GM18907 (cell line): Measurements from ENCODE around the gene E2F2.
A peak's percentile ranks its signal among the peaks of the same experiment; 100 is the strongest.

Experiments used
- ATAC-seq: cut with Tn5 transposase; IDR thresholded peaks from one replicate; pipeline ENCODE4 v1.9.1; 2021; ENCODE audit warnings: mild to moderate bottlenecking, moderate library complexity; ENCODE audit not compliant: unreplicated experiment

E2F2 gene, protein sequence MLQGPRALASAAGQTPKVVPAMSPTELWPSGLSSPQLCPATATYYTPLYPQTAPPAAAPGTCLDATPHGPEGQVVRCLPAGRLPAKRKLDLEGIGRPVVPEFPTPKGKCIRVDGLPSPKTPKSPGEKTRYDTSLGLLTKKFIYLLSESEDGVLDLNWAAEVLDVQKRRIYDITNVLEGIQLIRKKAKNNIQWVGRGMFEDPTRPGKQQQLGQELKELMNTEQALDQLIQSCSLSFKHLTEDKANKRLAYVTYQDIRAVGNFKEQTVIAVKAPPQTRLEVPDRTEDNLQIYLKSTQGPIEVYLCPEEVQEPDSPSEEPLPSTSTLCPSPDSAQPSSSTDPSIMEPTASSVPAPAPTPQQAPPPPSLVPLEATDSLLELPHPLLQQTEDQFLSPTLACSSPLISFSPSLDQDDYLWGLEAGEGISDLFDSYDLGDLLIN

DNA sequence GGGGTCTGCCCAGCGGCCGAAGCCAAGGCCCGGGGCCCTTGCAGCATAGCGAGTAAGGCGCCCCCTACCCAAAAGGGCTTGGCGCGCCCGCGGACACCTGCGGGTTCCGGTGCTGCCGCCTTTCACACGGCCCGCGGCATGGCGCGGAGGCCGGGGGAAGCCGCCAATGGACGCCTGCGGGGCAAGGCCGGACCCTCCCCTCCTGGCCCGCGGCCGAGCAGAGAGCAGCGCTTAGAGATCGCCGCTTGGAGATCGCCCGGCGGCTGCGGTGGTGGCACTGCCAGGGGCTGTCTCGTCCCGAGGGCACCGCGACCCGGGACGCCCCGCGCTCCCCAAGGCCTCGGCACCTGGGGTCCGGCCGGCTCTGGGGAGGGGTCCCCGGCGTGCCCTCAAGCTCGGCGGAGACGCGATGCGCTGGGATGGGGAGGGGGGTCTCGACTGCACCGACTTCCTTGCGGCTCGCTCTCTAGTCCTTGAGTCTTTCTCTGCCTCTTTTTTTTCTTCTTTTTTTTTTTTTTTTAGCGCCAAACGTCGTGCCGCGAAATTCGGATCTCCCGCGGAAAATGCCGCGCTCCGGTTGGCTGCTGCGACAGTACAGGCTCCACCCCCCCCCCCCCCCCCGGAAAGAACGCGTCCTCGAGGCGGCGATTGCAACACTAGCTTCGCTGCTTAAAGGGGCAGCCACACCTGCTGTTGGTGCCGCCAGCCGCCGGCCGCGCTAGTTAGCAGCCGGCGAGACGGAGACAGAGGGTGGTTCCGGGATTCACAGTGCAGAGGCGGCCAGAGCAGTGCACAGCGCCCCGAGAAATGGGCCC lies at the start of gene E2F2:
E2F2 (minus strand) TSS at position 487 of the 815 bp plus-strand sequence; CDS start at position 47, 440 bp downstream.
- peak; percentile 46 for ATAC-seq

DNA sequence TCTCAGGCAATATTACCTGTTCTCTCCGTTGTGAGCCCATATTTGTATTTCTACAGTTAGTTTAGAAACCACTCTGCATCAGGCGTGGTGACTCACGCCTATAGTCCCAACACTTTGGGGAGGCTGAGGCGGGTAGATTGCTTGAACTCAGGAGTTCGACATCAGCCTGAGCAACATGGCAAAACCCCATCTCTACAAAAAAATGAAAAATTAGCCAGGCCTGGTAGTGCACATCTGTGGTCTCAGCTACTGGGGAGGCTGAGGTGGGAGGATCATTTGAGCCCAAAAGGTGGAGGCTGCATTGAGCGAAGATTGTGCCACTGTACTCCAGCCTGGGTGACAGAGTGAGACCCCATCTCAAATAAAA lies 47.9 kb upstream of the E2F2 start:
- ATAC-seq = no peak

DNA sequence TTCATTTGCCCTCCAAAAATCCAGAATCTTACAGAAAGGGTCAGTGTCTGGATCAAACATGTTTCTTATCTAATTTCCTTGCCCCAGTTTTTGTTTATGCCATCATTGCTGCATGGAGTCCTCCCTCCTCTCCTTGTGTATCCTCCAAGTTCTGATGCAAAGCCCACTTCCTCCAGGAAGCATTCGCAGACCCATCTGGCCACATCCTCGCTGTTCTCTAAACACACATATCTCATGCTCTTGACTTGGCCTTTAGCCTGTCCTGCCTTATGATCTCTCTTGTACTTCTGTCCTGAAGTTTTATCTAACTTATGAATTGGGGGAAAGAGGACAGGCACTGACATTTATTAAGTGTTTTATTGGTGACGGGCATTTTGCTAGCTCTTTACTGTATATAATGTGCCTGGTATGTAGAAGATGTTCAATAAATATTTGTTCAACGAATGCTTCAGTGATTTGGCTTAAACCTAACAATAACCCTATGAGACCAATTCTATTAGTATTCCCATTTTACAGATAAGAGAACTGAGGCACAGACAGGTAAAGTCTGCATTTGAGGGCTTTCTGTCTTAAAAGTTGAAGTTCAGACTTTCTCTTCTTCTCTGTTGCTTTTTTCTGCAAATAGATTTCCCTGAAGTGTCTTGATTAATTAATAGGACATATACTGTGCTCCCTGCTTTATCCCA lies 47.4 kb upstream of the E2F2 start:
- no peak for ATAC-seq

DNA sequence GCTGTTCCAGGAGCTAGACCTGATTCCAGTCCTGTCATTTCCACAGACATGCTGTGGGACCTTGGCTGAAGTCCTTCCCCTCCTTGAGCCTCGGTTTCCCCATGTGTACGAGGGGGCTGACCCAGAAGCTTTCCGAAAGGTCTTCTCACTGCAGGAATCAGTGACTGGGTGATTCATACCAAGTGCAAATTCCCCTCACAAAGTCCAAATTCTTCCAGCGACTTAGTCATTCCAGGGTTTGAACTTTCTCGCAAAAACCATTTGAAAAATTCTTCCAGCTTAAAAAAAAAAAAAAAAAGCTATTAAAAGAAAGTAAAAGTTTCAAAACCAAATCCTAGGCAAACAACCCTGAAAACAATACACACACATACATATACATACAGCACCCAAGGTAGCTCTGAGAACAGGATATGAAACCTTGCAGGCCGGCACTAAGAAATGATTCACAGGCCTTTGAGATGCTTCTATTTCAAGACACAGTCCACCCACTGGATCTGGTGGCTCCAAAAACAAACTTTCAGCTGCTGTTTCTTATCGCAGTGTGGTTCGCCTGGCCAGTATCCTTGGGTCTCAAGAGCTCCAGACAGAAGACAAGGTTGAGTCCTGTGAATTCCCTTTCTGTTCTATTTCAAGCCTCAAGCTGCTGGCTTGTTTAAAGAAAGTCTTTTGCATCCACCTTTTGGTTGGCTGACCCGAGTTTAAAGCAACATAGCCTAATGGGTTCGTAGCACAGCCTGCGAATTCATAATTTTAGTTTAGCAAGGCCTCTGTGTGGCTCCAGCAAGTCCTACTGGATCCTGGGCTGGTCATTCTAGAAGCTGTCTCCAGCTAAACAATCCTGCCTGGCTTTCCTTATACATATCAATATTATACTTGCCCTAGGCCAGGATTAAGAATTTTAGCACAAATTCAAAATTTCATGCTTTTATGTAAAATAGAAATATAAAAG lies 46.3 kb upstream of the E2F2 start:
- ATAC-seq = peak; percentile 70

DNA sequence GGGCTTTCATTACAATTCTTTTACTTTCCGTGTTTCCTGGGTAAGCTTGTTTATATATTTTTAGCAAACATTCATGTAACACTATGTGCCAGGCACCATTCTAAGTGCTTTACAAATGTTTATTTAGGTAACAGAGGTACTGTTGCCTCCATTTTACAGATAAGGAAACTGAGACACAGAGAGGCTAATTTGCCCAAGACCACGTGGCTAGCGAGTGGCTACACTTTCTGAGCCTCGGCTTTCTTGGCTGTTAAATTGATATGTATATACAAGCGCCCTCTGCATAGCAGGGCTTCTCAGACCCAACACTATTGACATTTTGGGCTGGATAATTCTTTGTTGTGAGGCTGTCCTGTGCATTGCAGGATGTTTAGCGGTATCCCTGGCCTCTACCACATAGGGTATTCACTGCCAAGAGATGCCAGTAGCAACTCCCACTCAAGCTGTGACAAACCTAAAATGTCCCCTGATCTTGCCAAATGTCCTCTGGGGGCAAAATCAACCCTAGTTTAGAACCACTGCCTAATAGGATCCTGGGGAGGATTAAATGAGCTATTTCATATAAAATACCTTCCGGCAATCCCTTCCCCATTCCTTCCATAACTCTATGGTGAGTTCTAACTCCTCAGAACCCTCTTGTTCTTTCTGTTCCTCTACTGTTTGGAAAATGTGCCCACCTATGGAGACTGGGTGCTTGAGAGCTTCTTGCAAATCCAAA lies 45.5 kb upstream of the E2F2 start:
- no peak for ATAC-seq

DNA sequence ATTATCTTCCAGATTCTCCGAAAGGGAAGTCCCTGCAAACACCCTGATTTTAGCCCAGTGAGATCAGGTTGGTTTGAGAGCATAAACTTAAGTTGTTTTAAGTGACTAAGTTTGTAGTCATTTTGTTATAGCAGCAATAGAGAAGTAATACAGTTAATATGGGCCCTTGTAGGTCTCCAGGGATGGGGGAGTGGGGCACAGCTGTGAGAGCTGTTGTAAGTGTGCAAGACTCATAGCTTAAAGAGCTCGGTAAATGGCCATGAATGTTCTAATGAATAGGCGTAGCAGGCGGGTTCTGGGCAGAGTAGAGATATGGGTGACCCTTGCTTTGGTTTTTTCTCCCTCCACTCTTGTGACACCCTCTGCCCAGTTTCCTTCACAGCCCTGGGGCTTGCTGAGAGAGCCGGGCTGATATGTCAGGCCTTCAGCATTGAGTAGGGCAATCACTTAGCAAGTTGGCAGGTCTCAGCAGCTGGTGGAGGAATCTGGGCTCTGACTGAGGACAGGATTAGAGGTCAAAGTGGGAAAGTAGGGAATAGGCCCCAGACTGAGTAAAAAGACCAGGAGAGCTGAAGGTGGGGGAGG lies 44.3 kb upstream of the E2F2 start:
- no peak for ATAC-seq

DNA sequence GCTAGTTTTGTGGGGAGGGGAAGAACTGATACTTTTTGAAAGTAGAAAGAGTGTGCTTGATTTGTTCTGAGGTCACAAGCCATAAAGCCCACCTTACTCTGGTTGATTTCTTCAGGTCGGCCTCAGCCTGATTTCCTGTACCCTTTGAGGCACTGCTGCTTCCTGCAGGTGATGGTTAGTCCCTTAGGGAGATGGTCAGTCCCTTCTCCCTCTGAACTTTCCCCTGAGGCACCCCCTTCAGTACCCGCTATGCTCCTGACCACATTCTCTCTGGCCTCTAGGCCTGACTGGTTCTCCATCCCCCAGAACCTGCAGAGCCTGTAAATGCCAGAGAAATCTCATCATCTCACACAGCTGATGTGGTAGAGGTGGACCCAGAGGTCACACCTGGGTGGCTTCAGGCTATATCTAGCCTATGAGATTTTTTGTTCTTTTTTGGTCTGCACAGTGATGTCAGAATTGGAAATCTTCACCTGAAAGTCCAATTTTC lies 43.3 kb upstream of the E2F2 start:
- ATAC-seq = peak; percentile 54

DNA sequence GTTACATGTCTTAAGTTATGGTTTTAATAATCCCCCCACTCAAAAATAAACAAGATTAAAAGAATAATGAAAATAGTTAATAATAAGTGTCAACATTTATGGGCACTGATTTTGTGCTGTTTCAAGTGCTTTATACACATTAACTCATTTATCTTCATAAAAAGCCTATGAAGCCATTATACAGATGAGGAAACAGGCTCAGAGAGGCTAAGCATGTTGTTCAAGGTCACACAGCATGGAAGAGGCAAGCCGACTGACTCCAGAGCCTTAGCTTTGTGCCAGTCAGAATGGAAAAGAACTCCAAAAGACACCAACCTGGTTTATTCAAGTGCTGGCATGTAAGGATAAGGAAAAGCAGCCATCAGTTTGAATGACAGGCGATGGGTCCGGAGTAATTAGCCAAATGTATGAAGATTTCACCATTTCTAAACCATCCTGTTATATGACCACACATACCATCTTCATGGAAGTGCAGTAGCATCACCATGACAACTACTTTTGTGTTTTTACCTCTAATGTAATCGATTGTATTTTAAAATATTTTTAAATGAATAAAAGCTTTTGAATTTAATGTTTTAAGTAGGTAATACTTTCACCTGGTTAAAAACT lies 42.6 kb upstream of the E2F2 start:
- ATAC-seq = no peak

DNA sequence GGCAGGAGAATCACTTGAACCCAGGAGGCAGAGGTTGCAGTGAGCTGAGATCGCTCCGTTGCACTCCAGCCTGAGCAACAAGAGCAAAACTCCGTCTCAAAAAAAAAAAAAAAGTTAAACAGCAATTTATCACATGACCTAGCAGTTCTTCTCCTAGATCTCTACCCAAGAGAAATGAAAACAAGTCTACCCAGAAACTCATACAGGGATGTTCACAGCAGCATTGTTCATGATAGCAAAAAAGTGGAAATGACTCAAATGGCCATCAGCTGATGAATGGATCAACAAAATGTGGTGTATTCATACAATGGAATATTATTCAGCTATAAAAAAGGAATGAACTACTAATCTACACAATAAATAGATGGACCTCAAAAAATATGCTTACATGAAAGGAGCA lies 40.4 kb upstream of the E2F2 start:
- no peak for ATAC-seq

DNA sequence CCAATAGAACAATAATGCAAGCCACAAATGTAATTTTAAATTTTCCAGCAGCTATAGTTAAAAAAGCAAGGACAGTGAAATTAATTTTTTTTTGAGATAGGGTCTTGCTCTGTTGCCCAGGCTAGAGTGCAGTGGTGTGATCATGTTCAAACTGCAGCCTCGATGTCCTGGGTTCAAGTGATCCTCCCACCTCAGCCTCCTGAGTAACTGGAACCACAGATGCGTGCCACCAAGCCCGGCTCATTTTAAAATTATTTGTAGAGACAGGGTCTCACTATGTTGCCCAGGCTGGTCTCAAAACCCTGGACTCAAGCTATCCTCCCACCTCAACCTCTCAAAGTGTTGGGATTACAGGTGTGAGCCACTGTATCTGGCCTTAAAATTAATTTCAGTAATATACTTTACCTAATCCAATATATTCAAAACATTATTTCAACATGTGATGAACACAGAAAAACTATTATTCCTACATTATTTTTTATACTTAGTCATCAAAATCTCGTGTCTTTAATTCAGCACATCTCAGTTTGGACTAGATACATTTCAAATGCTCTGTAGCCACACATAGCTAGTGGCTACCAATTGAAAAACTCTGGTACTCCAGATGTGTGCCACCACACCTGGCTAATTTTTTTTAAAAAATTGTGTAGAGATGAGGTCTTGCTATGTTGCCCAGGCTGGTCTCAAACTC lies 39.1 kb upstream of the E2F2 start:
- ATAC-seq = no peak

DNA sequence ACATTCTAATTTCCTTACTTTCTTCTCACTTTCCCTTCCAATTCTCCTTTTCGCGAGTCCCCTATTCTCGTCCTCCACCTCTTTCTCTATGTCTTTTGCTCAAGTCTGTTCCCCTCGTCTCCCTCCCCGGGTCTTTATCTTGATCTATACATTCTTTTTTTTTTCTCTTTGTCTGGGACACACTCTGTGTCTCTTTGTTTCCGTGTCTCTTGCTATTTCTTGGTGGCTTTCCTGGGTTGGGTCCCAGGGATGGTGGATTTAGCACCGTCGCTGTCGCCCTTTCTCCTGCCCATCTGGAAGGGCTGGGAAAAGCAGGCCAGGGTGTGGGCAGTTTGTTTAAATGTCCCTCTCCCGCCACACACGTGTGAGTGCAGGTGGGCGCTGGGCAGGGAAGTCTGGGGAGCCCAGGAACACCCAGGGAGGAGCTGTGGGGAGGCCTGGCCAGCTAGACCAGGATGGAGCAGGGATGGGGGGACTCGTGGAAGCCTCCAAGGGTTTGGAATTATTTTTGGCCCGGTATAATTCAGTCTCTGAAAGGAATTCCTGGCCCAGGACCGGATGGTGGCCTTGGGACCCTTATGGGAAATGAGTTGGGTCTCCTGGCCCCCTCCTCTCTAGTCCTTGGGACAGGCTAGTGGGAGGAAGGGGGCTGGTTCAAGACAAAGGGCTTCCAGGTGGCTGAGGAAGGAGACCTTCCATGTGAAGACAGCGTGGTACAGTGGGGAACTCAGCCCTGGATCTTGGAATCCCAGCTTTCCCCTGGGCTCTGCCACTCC lies 37.8 kb upstream of the E2F2 start:
- ATAC-seq = no peak

DNA sequence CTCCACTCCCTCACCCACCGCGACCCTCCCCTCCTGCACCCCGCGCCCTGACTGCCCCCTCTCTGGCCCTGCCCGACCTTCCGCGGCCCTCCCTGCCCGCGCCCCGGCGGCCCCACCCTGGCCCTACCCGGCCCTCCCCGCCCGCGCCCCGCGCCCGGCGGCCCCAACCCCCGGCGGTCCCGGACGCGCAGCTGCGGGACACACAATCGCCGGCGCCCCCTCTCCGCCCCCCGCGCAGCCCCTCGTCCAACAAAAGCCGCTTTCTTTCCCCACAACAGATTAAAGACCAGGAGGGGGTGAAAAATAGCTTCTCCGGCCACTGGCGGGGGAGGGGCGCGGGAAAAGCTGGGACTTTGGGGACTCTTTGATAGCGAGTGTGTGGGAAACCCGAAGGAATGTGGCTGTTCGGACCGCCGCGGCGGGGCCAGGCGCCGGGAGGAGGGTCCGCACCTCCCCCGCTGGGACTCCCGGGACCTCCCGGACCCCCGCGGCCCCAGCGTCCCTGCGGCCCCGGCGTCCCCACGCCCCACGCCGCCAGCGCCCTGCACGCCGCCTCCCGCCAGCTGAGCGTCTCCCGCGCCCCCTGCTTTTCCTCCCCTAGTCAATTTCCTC lies 37.1 kb upstream of the E2F2 start:
- no peak for ATAC-seq

DNA sequence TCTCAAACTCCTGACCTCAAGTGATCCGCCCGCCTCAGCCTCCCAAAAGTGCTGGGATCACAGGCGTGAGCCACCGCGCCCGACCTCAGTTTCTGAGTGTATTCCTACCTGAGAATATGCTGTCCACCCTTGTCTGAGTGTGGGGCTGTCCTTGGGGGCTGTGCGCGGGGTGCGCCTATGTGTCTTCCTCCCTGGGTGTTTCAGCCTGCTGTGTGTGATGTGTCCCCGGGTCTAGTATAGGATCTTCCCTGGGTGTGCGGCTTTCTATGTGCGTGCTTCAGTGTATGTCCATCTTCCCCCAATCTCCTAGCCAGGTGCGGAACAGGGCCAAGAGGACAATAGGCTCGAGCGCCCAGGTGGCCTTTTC lies 36.6 kb upstream of the E2F2 start:
- ATAC-seq = no peak

DNA sequence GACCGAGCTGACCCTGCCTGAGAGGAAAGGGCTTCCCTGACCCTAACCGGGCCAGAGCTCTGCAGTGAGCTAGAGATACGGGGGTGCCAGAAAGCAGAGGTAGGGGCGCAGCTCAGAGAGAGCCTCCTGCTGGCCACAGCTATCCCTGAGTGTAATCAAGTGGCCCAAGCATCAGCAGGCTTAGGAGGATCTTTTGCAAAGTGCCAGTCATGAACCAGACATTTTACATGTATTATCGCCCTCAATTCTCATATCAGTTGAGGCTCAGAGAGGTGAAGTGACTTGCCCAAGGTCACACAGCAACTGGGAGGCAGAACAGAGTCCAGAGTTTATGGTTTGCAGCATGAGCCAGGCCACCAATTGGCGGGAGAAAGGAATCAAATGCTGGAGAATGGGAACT lies 35.3 kb upstream of the E2F2 start:
- ATAC-seq = no peak

DNA sequence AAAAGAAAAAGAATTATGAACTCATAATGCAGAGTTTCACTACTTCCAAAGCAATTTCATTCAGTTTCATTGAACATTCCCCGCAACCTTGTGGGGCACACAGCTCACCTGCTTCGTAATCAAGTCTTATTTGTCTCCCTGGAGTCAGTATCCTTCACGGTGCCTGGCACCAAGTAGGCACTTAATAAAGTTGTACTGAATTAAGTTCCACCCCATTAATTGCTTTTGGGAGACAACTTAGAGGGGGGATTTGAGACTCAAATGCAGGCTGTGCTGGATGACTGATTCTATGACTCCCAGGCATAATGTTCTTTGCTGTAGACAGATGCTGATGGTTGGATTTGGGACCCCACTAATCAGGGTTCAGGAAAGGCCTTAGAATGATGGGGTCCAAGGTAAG lies 34.7 kb upstream of the E2F2 start:
- ATAC-seq = no peak

DNA sequence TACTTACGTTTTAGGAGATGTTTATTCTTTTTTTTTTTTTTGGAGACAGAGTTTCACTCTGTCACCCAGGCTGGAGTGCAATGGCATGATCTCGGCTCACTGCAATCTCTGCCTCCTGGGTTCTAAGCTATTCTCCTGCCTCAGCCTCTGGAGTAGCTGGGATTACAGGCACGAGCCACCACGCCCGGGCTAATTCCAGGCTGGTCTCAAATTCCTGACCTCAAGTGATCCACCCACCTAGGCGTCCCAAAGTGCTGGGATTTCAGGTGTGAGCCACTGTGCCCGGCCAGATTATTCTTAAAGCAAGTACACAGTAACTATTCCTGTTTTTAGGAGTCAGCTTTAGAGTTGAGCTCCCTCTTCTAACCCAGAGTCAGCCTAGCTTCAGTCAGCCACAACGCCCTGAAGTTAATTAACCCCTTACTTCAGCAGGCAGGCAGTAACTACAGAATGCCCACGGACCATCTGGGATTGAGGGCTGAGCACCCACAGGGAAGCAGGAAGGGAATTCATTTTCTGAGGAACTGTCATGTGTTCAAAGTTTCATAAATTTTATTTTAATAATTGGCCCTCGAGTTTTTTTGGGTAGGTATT lies 33.6 kb upstream of the E2F2 start:
- ATAC-seq = no peak
